Measurements from ENCODE around the gene PET117.

- TF ChIP-seq POLR2A (IDR thresholded peaks at IDR 0.05) (no peak), POLR2AphosphoS5 (IDR thresholded peaks at IDR 0.05) (no peak)
- TF ChIP-seq, protein P1, sequence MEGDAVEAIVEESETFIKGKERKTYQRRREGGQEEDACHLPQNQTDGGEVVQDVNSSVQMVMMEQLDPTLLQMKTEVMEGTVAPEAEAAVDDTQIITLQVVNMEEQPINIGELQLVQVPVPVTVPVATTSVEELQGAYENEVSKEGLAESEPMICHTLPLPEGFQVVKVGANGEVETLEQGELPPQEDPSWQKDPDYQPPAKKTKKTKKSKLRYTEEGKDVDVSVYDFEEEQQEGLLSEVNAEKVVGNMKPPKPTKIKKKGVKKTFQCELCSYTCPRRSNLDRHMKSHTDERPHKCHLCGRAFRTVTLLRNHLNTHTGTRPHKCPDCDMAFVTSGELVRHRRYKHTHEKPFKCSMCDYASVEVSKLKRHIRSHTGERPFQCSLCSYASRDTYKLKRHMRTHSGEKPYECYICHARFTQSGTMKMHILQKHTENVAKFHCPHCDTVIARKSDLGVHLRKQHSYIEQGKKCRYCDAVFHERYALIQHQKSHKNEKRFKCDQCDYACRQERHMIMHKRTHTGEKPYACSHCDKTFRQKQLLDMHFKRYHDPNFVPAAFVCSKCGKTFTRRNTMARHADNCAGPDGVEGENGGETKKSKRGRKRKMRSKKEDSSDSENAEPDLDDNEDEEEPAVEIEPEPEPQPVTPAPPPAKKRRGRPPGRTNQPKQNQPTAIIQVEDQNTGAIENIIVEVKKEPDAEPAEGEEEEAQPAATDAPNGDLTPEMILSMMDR (IDR thresholded peaks at IDR 0.05) = no peak
Measured at GRCh38 chr20:18101125-18101810, 36.4 kb upstream of the PET117 start.
